Activated CD4-positive, alpha-beta T cell treated with anti-CD3 and anti-CD28 coated beads, Interleukin-2, amount 50 U/mL, for 1 hour (primary cell): ENCODE results near the gene CHST4.
"Not testable (repeated sequence)": the region's sequence is repeated elsewhere in the genome, so short reads cannot be mapped to it uniquely, and the experiment has no call there.

Experiments used
- DNase-seq: peaks from one replicate; pipeline ENCODE4 v3.0.0-alpha.2; 2020

CHST4 gene

DNA sequence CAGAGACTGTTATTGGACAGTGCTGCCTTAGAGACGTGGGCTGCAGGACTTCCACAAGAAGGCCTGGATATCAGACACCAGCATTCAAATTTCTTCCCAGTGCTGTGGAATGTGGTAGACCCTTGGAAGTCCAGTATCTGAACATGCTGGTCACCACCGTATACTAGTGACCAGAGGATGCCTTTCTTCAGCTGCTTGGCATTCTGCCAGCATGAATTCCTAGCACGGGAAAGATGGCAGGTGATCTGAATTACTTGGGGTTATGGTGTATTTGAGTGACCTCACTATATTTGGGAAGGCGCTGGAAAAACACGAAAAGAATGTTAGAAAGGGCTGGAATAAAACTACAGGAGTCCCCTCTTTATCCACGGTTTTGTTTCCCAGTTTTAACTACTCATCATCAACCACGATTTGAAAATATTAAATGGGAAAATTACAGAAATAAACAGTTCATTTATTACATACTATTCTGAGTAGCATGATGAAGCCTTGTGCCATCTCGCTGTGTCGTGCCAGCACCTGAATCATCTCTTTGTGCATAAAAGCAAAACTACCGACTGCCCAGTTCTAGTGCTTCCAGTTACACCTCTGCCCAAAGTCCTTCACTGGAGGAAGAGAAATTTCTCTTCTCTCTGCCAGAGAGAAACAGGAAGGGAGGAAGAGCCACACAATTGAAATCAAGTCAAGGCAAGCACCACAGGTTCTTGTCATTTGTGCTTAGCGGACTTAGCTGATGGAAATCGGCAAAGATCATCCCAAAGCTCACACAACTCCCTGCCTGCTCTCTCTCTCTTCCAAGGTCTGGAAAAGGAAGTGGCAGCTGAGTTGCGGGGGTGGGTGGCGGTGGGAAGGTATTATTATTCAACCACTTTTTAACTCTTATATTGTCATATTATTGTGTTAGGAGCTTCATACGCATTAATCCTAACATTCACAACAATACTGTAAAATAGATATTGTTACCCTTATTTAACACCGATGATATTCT, 1.4 kb upstream of the CHST4 start:
- DNase-seq, result no peak

DNA sequence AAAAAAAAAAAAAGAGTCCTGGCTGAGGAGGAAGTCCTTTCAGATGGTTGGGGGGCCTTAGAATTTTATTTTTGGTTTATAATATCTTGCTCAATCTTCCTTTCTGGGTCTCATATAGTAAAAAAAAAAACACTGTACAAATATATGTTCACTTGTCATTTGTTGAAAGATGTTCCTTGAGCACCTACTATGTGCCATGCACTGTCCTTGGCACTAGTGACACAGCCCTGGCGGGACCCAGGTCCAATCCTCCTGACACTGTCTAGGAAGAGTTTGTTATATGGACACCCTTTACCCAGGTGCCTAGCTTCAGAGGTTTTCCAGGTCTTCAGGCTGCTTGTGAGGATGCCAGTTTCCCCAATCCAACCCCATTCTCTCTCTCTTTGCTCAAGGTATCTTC, 2.0 kb downstream of the CHST4 start:
- no peak for DNase-seq

DNA sequence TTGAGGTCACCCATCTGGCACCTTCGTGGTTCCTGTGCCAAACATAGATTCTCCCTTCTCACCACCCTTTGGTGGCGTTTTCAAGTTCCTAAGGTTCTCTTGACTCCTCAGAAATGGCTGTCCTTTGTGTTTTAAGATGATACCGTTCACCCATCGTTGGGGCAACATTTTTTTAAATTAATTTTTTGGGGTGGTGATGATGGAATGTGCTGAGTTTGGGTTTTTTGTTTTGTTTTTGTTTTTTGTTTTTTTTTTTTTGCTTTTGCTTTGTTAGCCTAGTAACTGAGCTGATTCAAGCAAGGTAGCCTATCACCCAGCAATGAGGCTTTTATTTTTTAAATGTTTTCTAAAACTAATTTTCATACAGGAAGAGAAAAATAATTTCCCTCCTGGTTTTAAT, 2.6 kb downstream of the CHST4 start:
- DNase-seq, result no peak

DNA sequence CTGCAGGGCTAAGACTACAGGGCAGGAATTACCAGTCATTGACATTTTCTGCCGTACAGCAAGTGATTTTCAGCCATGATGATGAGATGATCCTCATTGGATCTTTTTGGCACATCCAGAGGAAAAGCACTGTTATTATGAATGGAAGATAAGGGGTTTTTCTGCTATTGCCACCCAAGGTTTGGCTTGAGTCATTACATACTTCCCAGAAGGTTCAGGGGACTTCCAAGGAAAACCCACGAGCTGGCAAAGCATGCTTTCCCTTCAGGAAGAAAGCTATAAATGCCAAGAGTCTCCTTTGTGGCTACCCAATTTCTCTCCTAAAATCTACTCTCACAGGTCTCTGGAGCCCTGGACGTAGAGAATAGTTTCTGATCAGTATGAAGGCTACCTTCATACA, 6.1 kb downstream of the CHST4 start:
- DNase-seq, result no peak

DNA sequence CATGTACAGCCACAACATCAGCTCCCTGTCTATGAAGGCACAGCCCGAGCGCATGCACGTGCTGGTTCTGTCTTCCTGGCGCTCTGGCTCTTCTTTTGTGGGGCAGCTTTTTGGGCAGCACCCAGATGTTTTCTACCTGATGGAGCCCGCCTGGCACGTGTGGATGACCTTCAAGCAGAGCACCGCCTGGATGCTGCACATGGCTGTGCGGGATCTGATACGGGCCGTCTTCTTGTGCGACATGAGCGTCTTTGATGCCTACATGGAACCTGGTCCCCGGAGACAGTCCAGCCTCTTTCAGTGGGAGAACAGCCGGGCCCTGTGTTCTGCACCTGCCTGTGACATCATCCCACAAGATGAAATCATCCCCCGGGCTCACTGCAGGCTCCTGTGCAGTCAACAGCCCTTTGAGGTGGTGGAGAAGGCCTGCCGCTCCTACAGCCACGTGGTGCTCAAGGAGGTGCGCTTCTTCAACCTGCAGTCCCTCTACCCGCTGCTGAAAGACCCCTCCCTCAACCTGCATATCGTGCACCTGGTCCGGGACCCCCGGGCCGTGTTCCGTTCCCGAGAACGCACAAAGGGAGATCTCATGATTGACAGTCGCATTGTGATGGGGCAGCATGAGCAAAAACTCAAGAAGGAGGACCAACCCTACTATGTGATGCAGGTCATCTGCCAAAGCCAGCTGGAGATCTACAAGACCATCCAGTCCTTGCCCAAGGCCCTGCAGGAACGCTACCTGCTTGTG, 10.7 kb downstream of the CHST4 start:
- DNase-seq, result no peak

DNA sequence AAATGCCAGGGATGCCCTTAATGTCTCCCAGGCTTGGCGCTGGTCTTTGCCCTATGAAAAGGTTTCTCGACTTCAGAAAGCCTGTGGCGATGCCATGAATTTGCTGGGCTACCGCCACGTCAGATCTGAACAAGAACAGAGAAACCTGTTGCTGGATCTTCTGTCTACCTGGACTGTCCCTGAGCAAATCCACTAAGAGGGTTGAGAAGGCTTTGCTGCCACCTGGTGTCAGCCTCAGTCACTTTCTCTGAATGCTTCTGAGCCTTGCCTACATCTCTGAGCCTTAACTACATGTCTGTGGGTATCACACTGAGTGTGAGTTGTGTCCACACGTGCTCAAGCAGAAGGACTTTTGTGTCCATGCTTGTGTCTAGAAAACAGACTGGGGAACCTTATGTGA, 11.4 kb downstream of the CHST4 start:
- DNase-seq, result peak; percentile 26

DNA sequence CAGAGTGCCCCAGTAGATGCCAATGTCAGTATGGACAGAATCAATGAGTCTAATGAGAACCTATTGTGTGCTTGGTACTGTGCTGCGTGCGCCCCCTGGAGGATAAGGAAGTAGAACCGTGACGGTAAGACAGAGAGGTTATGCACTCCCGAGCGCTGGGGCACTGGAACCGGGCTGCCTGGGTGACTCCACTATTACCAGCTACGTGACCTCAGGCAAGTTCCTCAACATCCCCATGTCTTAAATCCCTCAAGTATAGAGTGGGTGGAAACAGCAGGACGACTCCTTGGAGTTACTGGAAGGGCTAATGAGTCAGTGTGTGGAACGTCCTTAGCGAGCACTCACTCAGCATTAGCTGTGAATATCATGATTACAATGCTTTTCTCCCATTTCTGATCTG, 16.2 kb downstream of the CHST4 start:
- peak; percentile 45 for DNase-seq

DNA sequence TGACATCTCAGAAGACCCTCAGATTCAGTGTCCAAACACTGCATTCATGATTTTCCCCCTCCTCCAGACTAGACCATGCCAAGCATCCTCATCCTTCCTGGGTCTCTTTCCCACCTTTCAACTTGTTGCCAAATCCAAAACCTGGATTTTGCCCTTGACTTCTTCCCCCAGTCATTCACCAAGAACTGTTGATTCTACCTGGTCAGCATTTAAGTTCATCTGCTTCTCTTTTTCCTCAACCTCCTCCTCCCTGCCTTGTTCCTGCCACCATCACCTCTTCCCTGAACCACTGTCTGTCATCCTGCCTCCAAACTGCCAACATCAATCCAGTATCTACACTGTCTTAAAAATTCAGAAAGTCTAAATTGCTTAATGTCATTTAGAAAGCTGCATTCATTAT, 20.9 kb downstream of the CHST4 start:
- no peak for DNase-seq

DNA sequence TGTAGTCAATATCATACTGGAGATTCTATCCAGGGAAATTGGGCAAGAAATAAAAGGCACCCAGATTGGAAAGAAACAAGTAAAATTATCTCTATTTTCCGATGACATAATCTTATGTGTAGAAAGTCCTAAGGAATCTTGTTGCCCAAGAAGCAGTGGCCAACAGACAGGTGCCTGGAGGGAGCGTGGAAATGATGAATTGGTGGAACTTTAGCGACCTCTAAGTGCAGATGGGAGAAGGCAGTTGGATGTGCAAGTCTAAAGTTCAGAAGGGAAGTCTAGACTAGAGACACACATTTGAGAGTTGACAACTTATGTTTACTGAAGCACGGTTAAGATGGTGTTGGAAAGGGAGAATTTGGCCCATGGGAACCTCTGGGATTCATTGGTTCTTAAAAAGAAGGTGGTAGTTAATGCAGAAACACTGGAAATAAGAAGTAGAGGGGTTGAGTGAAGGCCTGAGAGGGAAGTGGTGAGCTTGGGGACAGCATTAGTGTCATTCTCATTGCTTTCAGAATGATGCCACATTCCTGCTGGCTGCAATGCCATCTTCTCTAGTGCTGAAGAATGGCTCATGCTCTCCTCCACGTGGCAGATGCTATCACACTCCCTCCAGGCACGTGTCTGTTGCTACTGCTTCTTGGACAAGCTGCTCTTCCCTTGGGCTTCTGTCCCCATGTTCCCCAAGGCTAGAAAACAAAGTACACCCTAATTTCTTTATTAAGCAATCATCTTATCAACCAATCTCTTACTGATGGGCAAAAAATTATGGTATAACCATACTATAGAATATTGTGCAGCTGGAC, 26.7 kb downstream of the CHST4 start:
- no peak for DNase-seq

DNA sequence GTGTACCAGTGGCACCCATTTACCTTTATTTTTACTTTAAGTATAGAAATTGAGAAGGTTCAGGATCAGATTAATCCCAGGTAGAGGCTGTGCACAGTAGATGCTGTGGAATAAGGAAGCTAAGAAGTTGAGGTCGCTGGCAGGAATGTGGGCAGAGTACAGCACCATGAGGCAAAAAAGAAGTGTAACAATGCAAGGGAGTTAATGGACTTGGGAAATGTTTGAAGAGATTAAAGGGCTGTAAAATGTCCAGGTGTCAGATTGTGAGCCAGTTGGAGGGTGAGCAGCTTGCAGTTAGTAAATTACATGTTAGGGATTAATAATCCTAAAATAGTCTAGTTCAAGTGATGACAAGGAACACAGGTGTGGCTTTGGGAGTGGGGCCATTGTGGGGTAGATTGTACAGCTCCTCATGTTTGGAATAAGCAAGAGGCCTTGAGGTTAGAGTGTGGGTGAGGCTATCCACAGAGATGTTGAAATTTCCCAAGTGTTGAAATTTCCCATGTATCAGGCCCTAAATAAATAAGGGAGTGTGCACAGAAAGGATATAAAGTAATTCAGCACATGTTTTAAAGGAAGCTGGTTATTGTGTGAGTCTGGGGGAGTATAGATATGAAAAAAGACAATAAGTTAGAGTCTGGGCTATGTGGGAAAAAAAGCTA, 29.1 kb downstream of the CHST4 start:
- no peak for DNase-seq

DNA sequence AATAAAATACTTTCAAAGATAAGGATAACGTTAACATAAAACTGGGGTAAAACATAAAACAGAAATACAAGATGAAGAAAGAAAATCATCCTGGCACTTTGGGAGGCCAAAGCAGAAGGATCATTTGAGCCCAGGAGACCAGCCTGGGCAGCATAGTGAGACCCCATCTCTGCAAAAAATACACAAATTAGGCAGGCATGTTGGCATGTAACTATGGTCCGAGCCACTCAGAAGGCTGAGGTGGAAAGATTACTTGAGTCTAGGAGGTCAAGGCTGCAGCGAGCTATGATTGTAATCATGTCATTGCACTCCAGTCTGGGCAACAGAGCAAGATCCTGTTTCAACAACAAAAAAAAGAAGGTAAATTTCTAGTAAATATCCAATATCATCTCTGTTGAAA, 31.1 kb downstream of the CHST4 start:
- DNase-seq, result no peak

DNA sequence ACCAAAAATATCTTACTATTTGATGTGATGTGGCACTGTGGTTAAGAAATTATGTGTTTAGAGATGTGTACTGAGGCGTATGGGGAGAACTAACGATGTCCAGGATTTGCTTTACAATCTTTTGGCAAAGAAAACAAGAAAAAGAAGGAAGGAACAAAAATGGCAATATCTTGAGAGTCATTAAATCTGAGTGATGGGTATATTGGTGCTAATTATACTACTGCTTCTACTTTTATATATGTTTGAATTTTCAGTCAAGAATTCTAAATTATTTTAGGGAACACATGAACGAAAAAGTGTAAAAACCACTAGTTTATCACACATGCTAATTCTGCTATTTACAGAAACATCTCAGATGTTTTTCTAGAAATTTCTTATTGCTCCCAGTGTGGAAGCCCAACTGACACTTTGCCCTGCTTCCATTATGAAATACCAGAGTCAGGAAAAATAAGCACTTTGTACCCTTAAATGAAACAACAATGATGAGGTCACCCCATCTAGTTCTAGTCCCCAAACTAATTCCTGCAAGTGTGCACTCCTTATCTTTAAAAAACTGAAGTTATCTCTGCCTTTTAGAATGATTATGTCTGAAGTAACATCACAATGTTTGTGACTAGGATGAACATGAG, 31.8 kb downstream of the CHST4 start:
- DNase-seq, result no peak

DNA sequence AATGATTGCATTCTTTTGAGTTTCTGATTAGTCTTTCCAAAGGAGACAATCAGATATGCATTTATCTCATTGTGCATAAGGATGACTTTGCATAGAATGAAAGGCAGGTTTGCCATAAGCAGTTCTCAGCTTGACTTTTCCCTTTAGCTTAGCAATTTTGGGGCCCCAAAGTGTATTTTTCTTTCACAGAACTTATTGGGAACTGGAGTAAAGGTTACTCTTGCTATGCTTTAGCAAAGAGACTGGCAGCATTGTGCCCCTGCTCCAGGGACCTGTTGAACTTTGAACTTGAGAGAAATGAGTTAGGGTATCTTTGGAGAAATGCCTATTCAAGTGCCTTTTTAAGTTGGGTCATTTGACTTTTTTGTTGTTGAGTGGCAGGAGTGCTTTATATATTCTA, 33.6 kb downstream of the CHST4 start:
- no peak for DNase-seq

DNA sequence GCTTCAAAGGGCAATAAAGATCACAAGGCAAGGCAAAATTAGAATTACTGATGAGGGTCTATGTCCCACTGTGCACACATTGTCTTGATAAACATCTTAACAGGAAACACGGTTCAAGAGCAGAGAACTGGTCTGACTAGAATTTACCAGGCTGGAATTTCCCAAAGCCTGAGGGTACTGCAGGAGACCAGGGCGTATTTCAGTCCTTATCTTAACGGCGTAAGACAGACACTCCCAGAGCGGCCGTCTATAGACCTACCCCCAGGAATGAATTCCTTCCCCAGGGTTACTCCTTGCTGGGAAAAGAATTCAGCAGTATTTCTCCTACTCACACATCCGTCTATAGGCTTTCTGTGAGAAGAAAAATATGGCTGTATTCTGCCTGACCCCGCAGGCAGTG, 35.7 kb downstream of the CHST4 start:
- DNase-seq, result not testable (repeated sequence)

DNA sequence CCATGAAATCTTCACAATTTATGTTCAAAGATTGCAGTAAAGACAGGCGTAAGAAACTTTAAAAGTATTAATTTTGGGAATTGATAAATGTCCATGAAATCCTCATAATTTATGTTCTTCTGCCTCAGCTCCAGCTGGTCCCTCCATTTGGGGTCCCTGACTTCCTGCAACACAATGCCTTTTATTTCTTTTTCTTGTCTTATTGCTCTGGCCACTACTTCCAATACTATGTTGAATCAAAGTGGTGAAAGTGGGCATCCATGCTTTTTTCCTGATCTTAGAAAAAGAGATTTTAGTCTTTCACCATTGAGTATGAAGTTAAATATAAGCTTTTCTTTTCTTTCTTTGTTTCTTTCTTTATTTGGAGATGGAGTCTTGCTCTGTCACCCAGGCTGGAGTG, 36.3 kb downstream of the CHST4 start:
- no peak for DNase-seq

DNA sequence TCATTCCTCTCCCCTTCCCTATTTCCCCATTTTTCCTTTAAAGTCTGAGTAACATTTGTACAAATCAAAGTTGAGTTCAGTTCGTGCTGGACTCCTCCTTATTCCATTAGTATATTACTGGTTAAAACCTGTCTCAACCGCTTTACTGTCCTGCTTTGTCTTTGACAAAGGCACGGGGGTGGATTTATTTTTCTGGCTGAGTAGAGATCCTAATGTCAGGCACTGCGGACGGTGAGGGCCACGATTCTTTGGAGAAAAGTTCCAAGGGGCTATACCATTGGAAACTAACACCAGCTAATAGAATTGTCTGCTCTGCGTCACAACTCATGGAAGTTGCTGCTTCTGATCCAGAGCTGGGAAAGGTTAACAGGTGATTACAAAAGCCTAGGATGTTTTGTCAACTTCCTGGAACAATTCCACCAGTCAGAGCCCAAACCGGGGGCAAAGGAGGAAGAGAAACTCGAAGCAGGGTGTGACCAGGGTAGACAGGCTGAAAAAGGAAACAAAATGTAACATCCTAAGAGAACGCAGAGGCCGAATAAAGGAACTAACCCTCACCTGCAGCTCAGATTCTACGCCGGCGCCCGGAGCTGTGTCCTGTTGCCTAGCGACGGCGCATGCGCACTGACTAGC, 38.2 kb downstream of the CHST4 start:
- no peak for DNase-seq

DNA sequence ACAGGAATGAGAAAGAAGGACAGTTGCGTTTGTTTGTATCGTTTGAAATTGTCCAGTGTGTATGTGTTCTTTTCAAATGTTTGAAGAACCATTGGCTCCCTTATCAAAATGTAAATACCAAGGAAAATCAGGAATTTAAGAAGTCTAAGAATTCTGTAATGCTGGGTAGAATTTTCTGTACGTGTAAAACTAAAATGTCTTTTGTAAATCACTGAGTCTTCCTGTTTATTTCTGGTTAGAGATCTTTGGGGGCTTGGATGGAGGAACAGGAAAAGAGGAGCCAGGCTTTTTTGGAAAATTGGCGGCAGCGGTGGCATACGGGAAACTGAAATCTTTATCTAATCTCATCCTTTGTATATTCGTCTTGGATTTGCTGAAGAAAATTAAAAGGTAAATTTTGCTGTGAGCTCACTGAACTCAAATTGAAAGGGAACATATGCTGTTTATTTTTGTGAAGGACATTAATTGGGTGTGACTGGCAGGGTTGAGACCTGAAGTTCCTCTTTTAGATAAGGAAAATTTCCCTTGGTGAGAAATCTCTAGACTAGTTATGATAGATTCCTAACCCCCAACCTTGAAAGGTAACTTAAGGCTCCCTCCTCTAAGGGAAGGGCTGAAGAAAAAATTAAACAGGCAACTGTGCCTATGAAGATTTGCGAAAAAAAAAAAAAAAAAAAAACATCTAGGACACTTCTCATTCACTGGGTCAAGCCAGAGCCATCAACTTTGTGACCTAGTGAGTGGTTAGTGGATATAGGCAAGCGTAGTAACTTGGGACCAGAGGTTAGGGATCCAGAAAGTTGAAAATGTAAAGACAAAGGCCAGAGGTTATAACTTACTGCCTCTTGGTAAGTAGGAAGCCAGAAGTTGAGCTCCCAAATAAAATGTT, 39.8 kb downstream of the CHST4 start:
- no peak for DNase-seq

DNA sequence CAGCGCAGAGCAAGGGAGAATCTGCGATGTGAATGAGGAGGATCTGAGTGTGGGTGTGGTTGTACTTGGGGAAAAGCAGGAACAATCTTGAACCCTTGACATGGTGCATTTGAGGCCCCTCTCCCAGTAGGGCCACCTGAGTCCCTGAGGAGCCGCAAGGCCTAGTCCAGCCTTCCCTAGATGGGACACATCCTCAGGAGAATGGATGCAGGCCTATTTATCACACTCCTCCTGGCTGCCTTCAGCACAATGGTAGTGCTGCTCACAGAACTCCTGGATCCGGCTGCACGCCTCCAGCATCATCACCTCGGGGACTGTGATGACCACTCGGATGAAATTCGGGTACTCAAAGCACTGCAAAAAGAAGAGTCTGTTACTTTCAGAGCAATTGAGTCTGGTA, 41.7 kb downstream of the CHST4 start:
- DNase-seq, result no peak

DNA sequence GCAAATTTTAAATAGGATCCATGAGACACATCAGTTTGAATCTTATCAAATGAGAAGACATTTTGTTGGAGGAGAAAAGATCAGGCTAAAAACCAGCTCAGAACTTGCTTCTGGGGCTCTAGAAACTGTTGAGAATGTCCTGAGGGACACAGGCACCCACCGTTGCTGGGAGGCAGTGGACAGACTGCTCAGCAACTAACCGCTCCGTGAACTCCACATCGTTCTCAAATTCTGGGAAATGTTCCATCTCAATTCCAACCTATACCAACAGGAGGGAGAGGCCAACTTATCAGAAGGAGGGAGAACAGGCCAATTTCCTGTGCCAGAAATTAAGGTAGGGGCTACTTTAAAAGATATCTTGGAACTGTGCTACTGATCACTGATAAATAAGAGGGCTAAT, 42.3 kb downstream of the CHST4 start:
- no peak for DNase-seq

DNA sequence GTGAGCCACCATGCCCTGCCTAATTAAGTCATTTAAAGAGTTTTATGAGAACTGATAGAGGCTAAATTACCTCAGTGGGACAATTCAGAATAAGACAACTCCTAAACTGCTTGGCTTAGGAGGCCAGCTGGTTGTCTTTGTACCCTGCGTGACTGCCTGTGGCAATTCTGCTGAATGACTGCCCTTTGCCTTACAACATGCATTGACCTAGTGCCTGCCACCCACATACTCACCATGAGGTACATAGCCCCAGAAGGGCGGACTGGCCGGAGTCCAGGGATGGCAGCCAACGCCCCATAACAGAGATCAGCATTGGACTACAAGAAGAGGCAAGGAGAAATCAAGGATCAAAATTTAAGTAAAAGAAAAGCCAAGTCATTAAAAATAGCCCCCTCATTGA, 43.4 kb downstream of the CHST4 start:
- DNase-seq, result no peak

DNA sequence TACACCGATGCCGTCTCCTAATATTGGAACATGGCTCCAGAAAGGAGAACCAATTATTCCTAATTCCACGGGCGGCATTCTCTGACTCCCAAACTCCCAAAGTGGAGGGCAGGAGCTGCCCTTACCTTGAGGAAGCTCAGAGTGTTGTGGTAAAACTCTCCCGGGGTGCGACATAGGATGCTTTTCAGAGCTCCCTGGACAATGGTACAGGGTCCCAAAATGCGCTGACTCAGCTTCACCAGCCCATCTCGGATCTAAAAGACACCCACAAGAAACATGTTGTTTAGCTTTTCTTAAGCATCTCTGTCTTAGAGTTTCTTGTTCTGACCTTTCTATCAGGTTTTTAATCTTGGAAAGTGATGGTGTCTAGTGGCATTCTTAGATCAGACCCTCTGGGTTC, 43.9 kb downstream of the CHST4 start:
- DNase-seq, result no peak
